HEK293T (cell line): Measurements from ENCODE around the gene IL12RB2.

Experiments
- CTBP1 ChIP-seq: fragments of 450-650 bp; IDR thresholded peaks from 2 replicates; pipeline ENCODE4 v1.6.1; 2016; ENCODE audit warnings: borderline replicate concordance
- FOXK2 ChIP-seq: fragments of 450-650 bp; IDR thresholded peaks from 2 replicates; pipeline ENCODE4 v1.6.1; 2016; ENCODE audit warnings: mild to moderate bottlenecking
- FOXM1 ChIP-seq: fragments of 450-650 bp; IDR thresholded peaks from 2 replicates; pipeline ENCODE4 v1.6.1; 2017; ENCODE audit warnings: mild to moderate bottlenecking, borderline replicate concordance

DNA sequence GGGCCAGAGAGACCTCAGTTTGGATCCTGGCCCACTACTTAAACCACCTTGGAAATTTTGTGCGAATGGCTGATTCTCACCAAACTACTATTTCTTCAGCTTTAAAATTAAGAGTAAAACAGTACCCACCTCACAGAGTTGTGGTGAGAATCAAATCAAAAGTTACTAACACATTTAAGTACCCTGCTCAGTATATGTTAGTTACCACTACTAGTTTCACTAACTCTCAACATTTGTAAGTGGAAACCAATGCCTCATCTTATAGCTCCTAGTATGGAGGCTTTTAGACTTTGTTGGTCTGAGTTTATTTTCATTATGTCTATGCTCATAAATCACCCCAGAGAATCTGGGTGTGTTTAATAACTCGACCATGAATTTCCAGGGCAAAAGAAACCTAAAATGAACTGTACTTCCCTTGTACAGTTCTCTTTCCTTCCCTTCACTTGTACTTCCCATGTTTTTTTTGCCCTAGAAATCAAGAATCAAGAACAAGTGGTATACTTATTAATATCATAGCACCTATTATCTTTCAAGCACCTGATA, 134.1 kb downstream of the IL12RB2 start:
- TF ChIP-seq FOXK2 (no peak), FOXM1 (no peak), CTBP1 (no peak)
